IMR-90 (cell line): ENCODE measurements around the gene PODXL. TPM values are rescaled to one million over a fixed set of nuclear protein-coding genes. Genes with fewer than 3 reads are reported as not detected.
A peak's percentile ranks its signal among the peaks of the same experiment; 100 is the strongest.

Experiments used
- ATAC-seq: fragments of 200-7000 bp; cut with Tn5 transposase; 2 replicates; pipeline ENCODE4 v1.9.1; 2020; ENCODE audit warnings: low read depth, mild to moderate bottlenecking, moderate library complexity
- BruUV-seq: library from RNA; stranded (reverse); fragments of 400-500 nt; replicated peaks from 2 replicates; lab custom pipeline; 2021; lab: Mats Ljungman, UMichigan
- CTCF ChIA-PET: fragments of 300-600 bp; formaldehyde crosslinking; extraction: SDS; loops from one replicate; lab custom pipeline; 2021; ENCODE audit warnings: antibody characterized with exemption; lab: Yijun Ruan, JAX
- POLR2A ChIA-PET: fragments of 300-600 bp; sonication (Branson Sonifier 250); formaldehyde crosslinking; loops from one replicate; lab custom pipeline; 2022; ENCODE audit warnings: antibody characterized with exemption; ENCODE audit not compliant: unreplicated experiment; lab: Charles Lee
- DNase-seq: peaks from one replicate; pipeline ENCODE4 v3.0.0; 2013
- H2AFZ ChIP-seq: replicated peaks from 2 replicates; pipeline ENCODE3; 2013; ENCODE audit warnings: low read length, mild to moderate bottlenecking; ENCODE audit not compliant: poor library complexity
- H2AK5ac ChIP-seq: 2 replicates; pipeline ENCODE4 v1.6.1; 2013; ENCODE audit warnings: low read depth, low read length, inconsistent platforms
- H2AK9ac ChIP-seq: replicated peaks from 2 replicates; pipeline ENCODE3; 2013; ENCODE audit warnings: mild to moderate bottlenecking, low read depth, low read length, moderate library complexity; ENCODE audit not compliant: poor library complexity
- H2BK120ac ChIP-seq: 2 replicates; pipeline ENCODE4 v1.6.1; 2013; ENCODE audit warnings: low read depth, low read length, inconsistent platforms
- H2BK15ac ChIP-seq: 3 replicates; pipeline ENCODE4 v1.6.1; 2013; ENCODE audit warnings: low read depth, low read length, inconsistent platforms
- H2BK20ac ChIP-seq: 2 replicates; pipeline ENCODE4 v1.6.1; 2013; ENCODE audit warnings: low read depth, mild to moderate bottlenecking, inconsistent platforms, low read length, moderate library complexity
- H2BK5ac ChIP-seq: 2 replicates; pipeline ENCODE4 v1.6.1; 2013; ENCODE audit warnings: mild to moderate bottlenecking, low read depth, low read length, inconsistent platforms; ENCODE audit not compliant: poor library complexity, severe bottlenecking
- H3K14ac ChIP-seq: replicated peaks from 2 replicates; pipeline ENCODE4 v1.6.1; 2013; ENCODE audit warnings: low read depth, low read length, inconsistent platforms
- H3K18ac ChIP-seq: 2 replicates; pipeline ENCODE4 v1.6.1; 2013; ENCODE audit warnings: low read depth, low read length, control low read depth
- H3K23ac ChIP-seq: 2 replicates; pipeline ENCODE4 v1.6.1; 2013; ENCODE audit warnings: low read depth, low read length, inconsistent platforms
- H3K27ac ChIP-seq: 2 replicates; pipeline ENCODE4 v1.5.1; 2013; ENCODE audit warnings: mild to moderate bottlenecking, control low read depth, low read length; ENCODE audit not compliant: insufficient read depth
- H3K27me3 ChIP-seq: 2 replicates; pipeline ENCODE4 v1.6.1; 2013; ENCODE audit warnings: low read length; ENCODE audit not compliant: control insufficient read depth, insufficient read depth
- H3K36me3 ChIP-seq: 2 replicates; pipeline ENCODE4 v1.6.1; 2013; ENCODE audit warnings: low read length, mixed read lengths; ENCODE audit not compliant: control insufficient read depth, insufficient read depth
- H3K4ac ChIP-seq: 2 replicates; pipeline ENCODE4 v1.6.1; 2013; ENCODE audit warnings: low read depth, low read length, inconsistent platforms
- H3K4me1 ChIP-seq: 2 replicates; pipeline ENCODE4 v1.6.1; 2013; ENCODE audit warnings: low read length, mixed read lengths; ENCODE audit not compliant: control insufficient read depth, insufficient read depth
- H3K4me2 ChIP-seq: 2 replicates; pipeline ENCODE4 v1.6.1; 2013; ENCODE audit warnings: low read depth, mild to moderate bottlenecking, control low read depth, low read length, moderate library complexity
- H3K4me3 ChIP-seq: 2 replicates; pipeline ENCODE4 v1.5.1; 2013; ENCODE audit warnings: low read depth, mild to moderate bottlenecking, control low read depth, low read length, moderate library complexity; ENCODE audit not compliant: insufficient read depth
- H3K56ac ChIP-seq: 2 replicates; pipeline ENCODE4 v1.6.1; 2013; ENCODE audit warnings: low read length, inconsistent platforms; ENCODE audit not compliant: insufficient read depth; ENCODE audit errors: extremely low read depth
- H3K79me1 ChIP-seq, 2 experiments: 2 replicates each; pipeline ENCODE4 v1.6.1; 2013; ENCODE audit warnings: low read length in 2 of 2, inconsistent platforms in 1 of 2, low read depth in 1 of 2
- H3K9ac ChIP-seq: 2 replicates; pipeline ENCODE4 v1.6.1; 2013; ENCODE audit warnings: low read depth, low read length, control low read depth
- H3K9me1 ChIP-seq: 2 replicates; pipeline ENCODE4 v1.6.1; 2013; ENCODE audit warnings: low read length, inconsistent platforms; ENCODE audit not compliant: insufficient read depth
- H3K9me3 ChIP-seq: 2 replicates; pipeline ENCODE4 v1.6.1; 2013; ENCODE audit warnings: low read length; ENCODE audit not compliant: control insufficient read depth, insufficient read depth
- H4K20me1 ChIP-seq: 2 replicates; pipeline ENCODE4 v1.6.1; 2013; ENCODE audit warnings: low read length, inconsistent platforms; ENCODE audit not compliant: insufficient read depth
- H4K5ac ChIP-seq: 2 replicates; pipeline ENCODE4 v1.6.1; 2013; ENCODE audit warnings: mild to moderate bottlenecking, low read depth, low read length, control low read depth
- H4K8ac ChIP-seq, 2 experiments: 2 replicates each; pipeline ENCODE4 v1.6.1; 2013; ENCODE audit warnings: low read depth in 2 of 2, low read length in 2 of 2, control low read depth in 1 of 2, inconsistent platforms in 1 of 2
- H4K91ac ChIP-seq: 2 replicates; pipeline ENCODE4 v1.6.1; 2013; ENCODE audit warnings: low read depth, low read length, inconsistent platforms; ENCODE audit not compliant: insufficient read depth
- BHLHE40 ChIP-seq: fragments of 150-350 bp; IDR thresholded peaks from 2 replicates; pipeline ENCODE4 v1.6.1; 2016; ENCODE audit warnings: mild to moderate bottlenecking, low read depth, low read length
- FOS ChIP-seq: fragments of 150-350 bp; IDR thresholded peaks from 2 replicates; pipeline ENCODE4 v1.6.1; 2016; ENCODE audit warnings: low read depth, low read length
- POLR2A ChIP-seq: IDR thresholded peaks from 2 replicates; pipeline ENCODE4 v1.6.1; 2012; ENCODE audit warnings: mild to moderate bottlenecking, low read depth, low read length
- RAD21 ChIP-seq: IDR thresholded peaks from 2 replicates; pipeline ENCODE4 v1.6.1; 2012; ENCODE audit warnings: low read length, improper control_type of control experiment
- WGBS, 2 experiments: methylation state at CpG; one replicate each; pipeline versions ENCODE4 v1.1.5 to v1.1.7; 2013; ENCODE audit warnings: missing lambda C conversion rate in 2 of 2; ENCODE audit not compliant: insufficient read length in 1 of 2; ENCODE audit errors: extremely low coverage in 2 of 2; 5-methylcytosine and 5-hydroxymethylcytosine counted together
- dilution Hi-C: fragments of 300-500 bp; cut with HindIII; formaldehyde crosslinking; loops from one replicate; pipeline ENCODE4 v1.14.3; 2018; ENCODE audit warnings: low sequenced_read_pairs; ENCODE audit not compliant: unreplicated experiment
- in situ Hi-C: fragments of 300-500 bp; cut with MboI; formaldehyde crosslinking; loops from 3 replicates; pipeline ENCODE4 v1.14.3; 2019; ENCODE audit warnings: low sequenced_read_pairs, inconsistent platforms, mixed read lengths
- intact Hi-C: fragments of 100-400 bp; cut with micrococcal nuclease; formaldehyde crosslinking; loops from 2 replicates; pipeline ENCODE4 v1.10.0; 2022
- polyA plus RNA-seq, 3 experiments: library from polyadenylated mRNA; depleted of rRNA; stranded (reverse); fragments of >200 nt; gene quantifications; 2 replicates each; pipeline ENCODE4 v1.2.3, GENCODE V29; 2012; ENCODE audit warnings: low replicate concordance in 1 of 3
- total RNA-seq: library from RNA; depleted of rRNA; stranded (reverse); fragments of >200 nt; gene quantifications from 2 replicates; pipeline ENCODE4 v1.2.3, GENCODE V29; 2012

PODXL gene
- total and polyA plus RNA-seq, 2 of the 4 experiments (the other 2 are of a cell fraction): 1.3 to 3.8 TPM

DNA sequence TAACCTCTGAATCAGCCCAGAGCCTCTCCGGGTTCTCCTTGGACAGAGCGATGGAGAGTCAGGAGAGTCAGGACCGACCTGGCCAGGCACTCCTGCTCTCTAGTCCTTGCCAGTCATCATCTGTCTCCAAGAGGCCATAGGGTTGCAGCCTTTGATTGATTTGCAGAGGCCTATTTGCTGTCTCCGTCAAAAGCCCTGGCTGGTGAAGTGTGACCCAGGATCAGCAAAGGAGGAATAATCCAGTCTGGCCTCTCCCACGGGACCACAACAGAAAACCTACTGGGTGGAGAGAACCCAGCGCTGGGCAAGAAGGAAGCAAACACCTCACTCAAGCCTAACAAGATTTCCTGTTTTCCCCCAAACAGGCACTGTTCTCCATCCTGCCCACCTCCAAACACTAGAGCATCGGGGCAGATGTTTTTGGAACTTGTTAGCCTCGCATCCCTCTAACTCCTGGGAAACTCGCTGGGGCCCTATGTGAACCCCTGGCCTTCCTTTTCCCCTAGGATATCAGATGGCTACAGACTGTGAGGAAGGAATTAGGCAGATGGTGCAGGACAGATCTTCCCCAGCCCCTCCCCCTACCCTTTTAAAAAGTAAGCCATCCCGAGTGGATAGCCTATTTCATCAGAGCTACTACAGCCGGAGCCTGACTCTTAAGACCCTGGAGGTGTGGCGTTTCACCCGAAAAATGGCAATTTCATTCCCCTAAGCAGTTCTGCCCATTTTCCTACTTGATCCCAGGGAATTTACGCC is 54.3 kb downstream of the PODXL start:
- H2BK20ac ChIP-seq: no peak overlapping the region
- dilution Hi-C loops (no loop called here), in situ Hi-C loops (no loop called here), intact Hi-C loops (loop anchor here (2.0 kb wide), 1 partner anchor 393 kb away; no protein-coding TSS in a partner anchor)
- no TSS peak for BruUV-seq
- no peak overlapping the region for H2AFZ ChIP-seq
- peaks cover 26% of the 10 kb centered on the region for H3K4me1 ChIP-seq
- no peak overlapping the region for H2BK5ac ChIP-seq
- H2BK15ac ChIP-seq: no peak overlapping the region
- H2BK120ac ChIP-seq: no peak overlapping the region
- TF ChIP-seq POLR2A: no peak
- no peak for TF ChIP-seq BHLHE40
- no peak for TF ChIP-seq FOS
- no peak for TF ChIP-seq RAD21
- no peak overlapping the region for H3K56ac ChIP-seq
- no peak overlapping the region for H4K91ac ChIP-seq
- CTCF ChIA-PET: interaction anchor here (0.6 to 1.1 kb wide), 2 partner anchors 13 to 20 kb away, joined by 4 read pairs; no protein-coding TSS in a partner anchor
- H3K79me1 ChIP-seq: peaks cover 0 to 8% of the 10 kb centered on the region in 2 experiments; a peak in 1 of 4 replicates
- H3K9me1 ChIP-seq: peaks cover 27% of the 10 kb centered on the region
- H3K4ac ChIP-seq: peak overlapping the region; percentile 5; the same call in 1 of the 2 replicates
- H3K27ac ChIP-seq: no peak overlapping the region
- H3K4me3 ChIP-seq: no peak overlapping the region
- no peak overlapping the region for H3K4me2 ChIP-seq
- 71% methylated on average over 5 of the region's 14 CpGs; no CpG with 5 or more reads in 1 of the 2 experiments for WGBS, 2 experiments
- H2AK5ac ChIP-seq: no peak overlapping the region; the same call in 1 of the 2 replicates
- peak overlapping the region; percentile 6 for H2AK9ac ChIP-seq
- H4K8ac ChIP-seq: no peak overlapping the region
- no peak for DNase-seq
- peaks cover 3% of the 10 kb centered on the region; the same call in 1 of the 2 replicates for H3K36me3 ChIP-seq
- no peak overlapping the region for H4K5ac ChIP-seq
- H4K20me1 ChIP-seq: peaks cover 13% of the 10 kb centered on the region
- H3K9me3 ChIP-seq: no peaks in the 10 kb centered on the region
- ATAC-seq: no peak; the same call in 1 of the 2 replicates
- POLR2A ChIA-PET: interaction anchor here (1.2 kb wide), 1 partner anchor 9 kb away, joined by 3 read pairs; no protein-coding TSS in a partner anchor
- H3K14ac ChIP-seq: no peak overlapping the region
- H3K27me3 ChIP-seq: no peaks in the 10 kb centered on the region
- H3K9ac ChIP-seq: no peak overlapping the region
- no peak overlapping the region for H3K23ac ChIP-seq
- H3K18ac ChIP-seq: no peak overlapping the region
